HG02884 (cell line): ENCODE results near the gene DAZAP2.
"Not testable (repeated sequence)": the region's sequence is repeated elsewhere in the genome, so short reads cannot be mapped to it uniquely, and the experiment has no call there.

Experiments
- ATAC-seq: cut with Tn5 transposase; IDR thresholded peaks from one replicate; pipeline ENCODE4 v1.9.1; 2021; ENCODE audit warnings: mild to moderate bottlenecking, moderate library complexity; ENCODE audit not compliant: unreplicated experiment

The DAZAP2 gene

DNA sequence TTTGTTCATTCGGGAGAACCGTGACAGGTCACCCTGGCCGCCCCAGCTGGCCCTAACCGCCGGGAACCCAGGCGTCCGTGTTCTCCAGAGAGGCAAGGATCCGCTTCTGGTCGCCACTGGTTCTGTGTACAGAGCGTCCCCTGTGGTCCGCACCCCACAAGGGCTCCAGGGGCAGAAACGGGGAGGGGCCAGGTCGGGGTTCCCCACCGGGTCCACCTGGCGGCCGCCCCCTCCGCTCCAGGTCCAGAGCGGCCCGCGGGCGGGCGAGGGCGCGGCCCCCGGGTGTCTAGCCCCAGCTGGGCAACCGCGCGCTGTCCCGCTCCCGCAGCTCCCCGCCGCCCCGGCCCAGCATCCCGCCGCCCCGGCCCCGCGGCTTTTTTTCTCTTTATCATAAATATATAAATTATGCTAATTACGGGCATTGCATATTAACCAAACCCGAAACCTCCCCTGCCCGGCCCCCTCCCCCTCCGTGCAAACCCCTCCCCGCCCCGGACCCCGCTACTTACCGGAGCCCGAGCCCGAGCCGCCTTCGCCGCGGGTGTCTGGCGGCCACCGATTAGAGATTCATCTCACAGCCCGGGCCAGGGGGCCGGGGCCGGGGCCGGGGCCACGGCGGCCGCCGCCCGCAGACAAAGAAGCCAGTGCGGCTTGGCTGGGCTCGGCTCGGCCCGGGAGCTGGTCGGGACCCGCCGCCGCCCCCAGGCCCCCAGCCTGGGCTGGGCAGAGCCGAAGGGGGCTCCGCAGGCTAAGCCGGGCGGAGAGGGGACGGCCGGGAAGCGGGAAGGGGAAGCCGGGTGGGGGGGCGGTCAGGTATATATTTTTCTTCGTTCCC lies 21.3 kb upstream of the DAZAP2 start:
- ATAC-seq = peak; percentile 15

DNA sequence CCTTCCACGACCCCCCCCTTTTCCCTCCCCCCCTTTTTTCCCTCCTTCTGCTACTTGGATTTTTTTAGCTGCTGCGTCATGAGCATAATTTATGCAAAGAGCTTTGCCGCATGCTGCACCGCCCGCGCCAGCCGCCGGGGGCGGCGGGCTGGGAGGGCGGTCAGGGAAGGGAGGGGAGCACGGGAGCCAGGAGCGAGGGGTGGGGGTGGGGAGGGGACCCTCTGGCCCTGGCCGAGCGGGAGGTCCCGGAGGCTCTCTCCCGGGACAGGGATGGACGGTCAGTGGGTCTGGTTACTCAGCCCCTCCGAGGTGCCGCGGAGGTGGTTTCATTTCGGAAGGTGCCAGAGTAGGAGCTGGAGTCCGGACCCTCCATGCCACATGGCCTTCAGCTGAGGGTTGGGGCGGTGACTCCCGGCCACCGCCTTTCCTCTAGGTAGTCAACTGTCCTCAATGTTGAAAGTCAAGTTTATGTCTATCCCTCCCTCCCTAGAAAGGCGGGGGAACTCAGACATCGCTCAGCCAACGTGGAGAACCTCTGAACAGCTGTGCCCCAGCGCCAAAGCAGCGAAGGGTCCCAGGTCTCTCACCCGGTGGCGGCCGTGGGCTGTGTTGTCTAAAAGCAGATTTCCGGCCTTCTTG lies 20.5 kb upstream of the DAZAP2 start, which contains the start of gene POU6F1:
Gene POU6F1 (minus strand): TSS at position 95 of the 639 bp plus-strand sequence. CDS start 11,226 bp downstream, outside the sequence.
- ATAC-seq = peak; percentile 67

DNA sequence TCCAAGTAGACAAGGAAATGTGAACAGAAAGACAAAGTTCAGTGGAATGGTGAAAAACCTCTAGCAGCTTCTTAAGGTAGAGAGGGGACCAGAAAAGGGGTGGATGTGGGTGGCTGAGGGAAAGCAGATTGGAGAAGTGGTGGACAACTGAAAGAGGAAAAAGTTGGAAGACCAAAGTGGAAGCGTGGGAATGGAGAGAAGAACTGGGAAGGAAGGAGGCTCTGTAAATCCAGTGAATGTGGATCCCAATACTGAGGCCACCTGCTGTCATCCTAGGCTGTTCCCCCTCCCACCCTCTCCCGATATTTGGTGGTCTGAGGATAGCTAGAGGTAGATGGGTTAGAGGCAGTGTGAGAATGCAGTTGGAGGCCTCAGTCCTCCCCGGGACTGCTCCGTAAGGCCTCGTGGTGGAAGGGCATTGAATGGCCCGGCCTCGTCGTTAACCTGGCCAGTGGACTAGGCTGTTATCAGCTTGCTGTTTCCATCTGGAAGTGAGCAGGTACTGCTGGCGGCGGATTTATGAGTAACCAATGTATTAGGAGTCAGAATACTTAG lies 19.9 kb upstream of the DAZAP2 start:
- no peak for ATAC-seq

DNA sequence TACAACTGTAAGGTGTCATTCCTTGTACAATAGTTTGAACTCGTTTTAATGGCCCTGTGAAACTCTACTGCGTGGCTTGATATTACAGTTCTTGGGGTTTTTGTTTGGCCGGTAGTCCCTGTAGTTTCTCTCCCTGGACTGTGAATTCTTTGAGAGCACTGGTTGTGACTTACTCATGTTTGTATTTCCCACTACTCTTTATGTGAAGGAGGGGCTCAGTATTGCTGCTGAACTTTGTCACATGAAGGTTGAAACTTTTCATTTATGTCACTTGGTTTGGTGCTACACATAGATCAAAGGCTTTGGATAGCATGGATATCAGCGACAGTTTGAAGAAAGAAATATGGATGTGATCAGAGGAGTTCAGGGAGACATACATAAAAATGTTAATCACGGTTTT lies 19.3 kb upstream of the DAZAP2 start:
- ATAC-seq = no peak

DNA sequence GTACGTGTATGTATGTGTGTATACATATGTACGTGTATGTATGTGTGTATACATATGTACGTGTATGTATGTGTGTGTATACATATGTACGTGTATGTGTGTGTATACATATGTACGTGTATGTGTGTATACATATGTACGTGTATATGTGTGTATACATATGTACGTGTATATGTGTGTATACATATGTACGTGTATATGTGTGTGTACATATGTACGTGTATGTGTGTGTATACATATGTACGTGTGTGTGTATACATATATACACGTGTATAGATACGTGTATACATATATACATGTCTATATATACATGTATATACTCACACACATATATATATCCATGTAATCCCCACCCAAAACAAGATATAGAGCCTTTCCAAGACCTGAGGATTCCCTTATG lies 18.8 kb upstream of the DAZAP2 start:
- not testable (repeated sequence) for ATAC-seq

DNA sequence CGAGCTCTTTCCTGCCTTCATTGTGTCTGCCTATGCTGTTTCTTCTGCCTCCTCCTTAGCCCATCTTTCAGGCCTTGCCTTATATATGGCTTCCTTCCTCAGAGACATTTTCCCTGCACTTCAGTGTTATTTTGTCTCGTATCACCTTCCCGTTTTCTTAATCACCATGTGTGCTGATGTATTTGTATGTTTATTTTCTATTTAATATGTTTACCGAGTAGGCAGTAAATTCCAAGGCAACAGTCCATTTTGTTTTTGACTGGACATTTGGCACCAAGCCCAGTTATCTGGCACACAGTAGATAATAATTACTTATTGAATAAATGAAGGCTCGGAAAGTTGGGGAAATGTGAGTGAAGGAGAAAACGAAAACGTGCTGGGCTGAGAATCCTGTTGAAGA lies 16.2 kb upstream of the DAZAP2 start:
- ATAC-seq = no peak

DNA sequence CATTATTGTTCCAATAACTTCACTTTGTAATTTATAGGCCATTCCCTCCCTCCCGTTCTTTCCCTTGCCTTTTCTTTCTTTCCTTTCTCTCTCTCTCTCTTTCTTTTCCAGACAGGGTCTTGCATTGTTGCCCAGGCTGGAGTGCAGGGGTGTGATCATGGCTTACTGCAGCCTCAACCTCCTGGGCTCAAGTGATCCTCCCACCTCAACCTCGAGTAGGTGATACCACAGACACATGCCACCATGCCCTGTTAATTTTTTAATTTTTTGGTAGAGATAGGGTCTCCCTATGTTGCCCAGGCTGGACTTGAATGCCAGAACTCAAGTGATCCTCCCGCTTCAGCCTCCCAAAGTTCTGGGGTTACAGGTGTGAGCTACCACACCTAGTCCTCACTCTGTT lies 14.0 kb upstream of the DAZAP2 start:
- no peak for ATAC-seq

DNA sequence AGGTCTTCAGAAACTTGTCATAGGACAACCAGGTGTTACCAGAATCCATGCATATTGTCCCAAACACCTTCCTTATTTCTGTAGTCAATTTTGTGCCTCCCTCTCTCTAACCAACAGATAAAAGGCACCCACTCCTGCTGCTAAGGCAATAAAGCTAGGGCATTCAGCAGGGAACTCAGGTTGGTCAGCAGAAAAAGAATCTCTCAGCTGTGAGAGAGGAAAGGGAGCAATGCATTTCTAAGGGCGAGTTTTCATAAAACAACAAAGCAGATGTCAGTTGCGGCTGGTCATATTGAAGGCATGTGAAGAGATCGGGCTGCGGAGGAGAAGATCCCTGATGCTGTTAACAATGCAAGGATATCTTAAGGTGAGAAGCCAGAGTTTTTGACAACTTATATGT lies 13.4 kb upstream of the DAZAP2 start:
- ATAC-seq = no peak

DNA sequence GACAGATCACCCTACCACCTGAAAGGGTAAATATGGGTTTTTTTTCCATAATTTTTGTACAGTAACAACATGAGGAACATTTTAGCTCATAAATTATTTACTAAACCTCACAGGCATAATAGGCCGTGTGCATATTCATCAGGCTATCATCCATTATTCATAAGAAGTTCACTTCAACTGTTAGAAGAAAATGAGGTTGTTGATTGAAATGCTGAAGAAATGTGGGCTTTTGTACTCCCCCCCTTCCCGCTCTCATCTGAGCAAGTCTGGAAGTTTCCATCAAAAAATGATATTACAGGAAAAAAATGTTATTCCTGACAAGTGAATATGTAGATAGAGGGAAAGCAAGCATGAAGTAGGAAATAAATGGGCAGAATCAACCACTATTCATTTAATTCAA lies 12.9 kb upstream of the DAZAP2 start:
- no peak for ATAC-seq

DNA sequence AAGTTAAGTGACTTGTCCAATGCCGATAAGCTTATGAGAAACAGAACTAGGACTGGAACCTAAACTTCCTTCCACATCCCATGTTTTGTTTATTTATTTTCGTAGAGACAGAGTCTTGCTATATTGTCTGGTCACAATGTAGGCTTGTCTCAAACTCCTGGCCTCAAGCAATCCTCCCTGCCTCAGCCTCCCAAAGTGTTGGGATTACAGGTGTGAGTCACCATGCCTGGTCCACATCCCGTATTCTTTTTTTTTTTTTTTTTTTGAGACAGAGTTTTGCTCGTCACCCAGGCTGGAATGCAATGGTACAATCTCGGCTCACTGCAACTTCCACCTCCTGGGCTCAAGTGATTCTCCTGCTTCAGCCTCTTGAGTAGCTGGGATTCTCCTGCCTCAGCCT lies 11.5 kb upstream of the DAZAP2 start:
- ATAC-seq = not testable (repeated sequence)

DNA sequence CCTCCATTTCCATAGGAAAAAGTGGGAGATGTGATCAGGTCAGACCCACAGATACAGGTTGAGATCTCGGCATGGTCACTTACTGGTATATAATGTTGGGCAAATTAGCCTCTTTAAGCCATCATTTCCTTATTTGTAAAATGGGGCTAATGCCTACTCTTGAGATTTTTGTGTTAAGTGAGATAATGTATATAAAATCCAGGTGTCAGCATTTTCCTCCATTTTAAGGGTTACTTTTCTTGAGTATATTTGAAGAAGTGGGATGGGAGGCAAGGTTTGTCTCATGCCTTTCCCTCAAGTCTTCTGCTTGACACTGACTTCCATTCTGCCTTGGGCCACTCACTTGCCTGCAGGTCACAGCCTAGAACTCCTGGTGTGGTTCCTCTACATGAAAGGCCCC lies 10.7 kb upstream of the DAZAP2 start:
- ATAC-seq = no peak

DNA sequence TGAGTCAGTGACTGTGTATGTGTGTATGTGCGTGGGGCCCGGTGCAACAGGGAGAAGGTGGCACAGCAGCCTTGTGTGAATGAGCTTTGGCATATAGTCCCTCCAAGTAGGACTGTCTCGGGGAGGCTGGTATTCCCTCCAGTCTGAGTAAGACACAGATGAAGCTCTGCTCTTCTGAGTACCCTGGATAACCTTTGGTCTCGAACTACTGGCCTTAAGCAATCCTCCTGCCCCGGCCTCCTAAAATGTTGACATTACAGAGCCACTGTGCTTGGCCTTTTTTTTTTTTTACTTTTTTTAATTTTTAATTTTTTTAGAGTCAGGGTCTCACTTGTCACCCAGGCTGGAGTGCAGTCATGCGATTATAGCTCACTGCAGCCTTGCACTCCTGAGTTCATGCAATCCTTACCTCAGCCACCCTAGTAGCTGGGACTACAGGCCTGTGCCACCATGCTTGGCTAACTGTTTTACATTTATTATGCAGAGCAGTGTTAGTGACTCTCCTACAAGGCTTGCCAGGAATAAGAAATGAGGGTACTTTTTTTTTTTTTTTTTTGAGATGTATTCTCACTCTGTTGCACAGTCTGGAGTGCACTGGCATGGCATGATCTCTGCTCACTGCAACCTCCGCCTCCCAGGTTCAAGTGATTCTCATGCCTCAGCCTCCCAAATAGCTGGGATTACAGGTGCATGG lies 9.4 kb upstream of the DAZAP2 start:
- no peak for ATAC-seq

DNA sequence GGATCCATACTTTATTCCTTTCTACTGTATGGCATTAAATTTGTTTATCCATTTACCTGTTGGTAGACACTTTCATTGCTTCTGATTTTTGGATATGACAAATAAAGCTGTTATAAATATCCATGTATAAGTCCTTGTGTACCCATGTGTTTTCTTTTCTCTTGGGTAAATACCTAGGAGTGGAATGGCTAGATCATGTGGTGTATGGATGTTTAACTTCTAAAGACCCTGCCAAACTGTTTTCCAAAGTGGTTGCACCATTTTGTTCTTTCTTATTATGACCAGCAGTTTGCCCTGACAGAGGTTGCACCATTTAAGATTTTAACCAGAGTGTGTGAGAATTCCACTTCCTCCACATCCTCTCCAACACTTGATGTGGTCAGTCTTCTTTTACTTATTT lies 6.0 kb upstream of the DAZAP2 start:
- no peak for ATAC-seq

DNA sequence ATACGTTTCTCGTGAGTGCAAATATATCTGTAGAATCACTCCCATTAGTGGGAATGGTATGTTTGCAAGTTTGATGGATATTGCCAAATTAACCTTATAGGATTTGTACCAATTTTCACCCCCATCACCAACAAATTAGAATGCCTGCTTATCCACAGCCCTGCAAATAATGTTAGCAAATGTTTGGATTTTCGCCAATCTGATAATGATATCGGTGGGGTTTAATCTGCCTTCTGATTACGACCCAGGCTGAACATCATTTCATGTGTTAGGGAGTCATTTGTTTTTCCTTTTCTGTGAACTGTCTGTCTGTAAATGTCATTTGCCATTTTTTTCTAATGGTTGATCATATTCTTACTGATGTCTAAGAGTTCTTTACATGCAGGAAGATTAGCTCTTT lies 4.1 kb upstream of the DAZAP2 start:
- no peak for ATAC-seq

DNA sequence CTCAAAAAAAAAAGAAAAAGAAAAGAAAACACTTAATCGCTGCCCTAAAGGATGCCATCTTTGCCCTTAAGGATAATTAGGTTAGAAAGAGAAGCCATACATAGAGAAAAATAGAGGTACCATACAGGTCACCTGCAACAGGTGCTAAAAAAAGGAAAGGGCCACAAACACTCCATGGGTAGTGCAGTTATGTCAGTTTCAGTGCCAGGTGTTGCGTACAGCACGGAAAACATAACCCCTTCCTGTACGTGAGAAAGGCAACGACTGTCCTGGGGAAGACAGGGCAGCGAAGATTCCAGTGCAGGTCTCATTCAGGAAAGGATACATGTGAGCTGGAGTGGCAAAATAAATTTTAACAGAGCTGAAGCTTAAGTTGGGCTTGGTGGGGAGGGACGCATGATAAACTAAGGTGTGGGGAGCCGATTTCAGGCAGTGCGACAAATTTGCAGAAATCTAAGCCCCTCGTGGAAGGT lies 553 bp upstream of the DAZAP2 start:
- no peak for ATAC-seq

DNA sequence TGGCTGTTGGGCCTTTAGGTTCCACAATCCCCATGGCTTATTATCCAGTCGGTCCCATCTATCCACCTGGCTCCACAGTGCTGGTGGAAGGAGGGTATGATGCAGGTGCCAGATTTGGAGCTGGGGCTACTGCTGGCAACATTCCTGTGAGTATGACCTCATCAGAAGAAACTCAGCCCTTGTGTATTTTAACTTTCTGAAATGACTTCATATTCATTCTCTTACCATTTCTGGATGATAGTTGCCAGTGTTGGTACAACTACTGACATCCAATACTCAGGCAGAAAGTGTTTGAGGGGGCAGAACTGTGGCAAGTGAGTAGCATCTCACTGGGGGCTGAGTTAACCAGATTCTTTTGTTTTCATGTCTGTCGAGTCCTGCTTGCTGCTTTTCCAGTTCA lies 2.3 kb downstream of the DAZAP2 start:
- ATAC-seq = no peak

DNA sequence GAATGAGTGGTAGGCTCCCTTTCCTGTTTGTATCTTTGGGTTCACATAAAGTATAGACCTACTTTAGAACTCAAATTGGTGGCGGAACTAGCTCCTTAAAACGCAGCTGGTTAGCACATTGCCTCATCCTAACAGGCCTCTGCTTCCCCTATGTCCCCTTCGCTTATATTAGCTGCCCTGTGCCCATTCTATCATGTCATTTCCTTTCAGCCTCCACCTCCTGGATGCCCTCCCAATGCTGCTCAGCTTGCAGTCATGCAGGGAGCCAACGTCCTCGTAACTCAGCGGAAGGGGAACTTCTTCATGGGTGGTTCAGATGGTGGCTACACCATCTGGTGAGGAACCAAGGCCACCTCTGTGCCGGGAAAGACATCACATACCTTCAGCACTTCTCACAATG lies 3.5 kb downstream of the DAZAP2 start:
- no peak for ATAC-seq

DNA sequence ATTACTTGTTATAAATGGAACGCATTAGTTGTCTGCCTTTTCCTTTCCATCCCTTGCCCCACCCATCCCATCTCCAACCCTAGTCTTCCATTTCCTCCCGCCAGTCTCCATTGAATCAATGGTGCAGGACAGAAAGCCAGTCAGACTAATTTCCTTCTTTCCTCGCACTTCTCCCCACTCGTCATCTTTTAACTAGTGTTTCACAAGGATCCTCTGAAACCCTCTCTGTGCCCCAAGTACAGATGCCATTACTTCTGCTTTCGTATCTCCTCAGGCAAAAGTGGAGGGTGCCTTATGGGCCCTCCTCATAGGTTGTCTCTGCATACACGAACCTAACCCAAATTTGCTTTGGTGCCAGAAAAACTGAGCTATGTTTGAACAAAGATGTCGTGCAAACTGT lies 4.2 kb downstream of the DAZAP2 start:
- ATAC-seq = no peak

DNA sequence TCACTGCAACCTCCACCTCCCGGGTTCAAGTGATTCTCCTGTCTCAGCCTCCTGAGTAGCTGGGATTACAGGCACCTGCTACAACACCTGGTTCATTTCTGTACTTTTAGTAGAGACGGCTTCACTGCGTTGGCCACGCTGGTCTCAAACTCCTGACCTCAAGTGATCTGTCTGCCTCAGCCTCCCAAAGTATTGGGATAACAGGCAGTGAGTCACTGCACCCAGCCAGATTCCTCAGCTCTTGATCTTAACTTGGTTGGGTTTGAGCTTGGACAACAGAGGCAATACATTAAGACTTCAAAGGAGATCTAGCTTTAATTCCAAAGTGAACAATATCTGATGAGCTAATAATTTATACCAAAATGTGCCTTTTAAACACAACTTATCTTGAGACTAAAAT lies 5.6 kb downstream of the DAZAP2 start:
- ATAC-seq = no peak

DNA sequence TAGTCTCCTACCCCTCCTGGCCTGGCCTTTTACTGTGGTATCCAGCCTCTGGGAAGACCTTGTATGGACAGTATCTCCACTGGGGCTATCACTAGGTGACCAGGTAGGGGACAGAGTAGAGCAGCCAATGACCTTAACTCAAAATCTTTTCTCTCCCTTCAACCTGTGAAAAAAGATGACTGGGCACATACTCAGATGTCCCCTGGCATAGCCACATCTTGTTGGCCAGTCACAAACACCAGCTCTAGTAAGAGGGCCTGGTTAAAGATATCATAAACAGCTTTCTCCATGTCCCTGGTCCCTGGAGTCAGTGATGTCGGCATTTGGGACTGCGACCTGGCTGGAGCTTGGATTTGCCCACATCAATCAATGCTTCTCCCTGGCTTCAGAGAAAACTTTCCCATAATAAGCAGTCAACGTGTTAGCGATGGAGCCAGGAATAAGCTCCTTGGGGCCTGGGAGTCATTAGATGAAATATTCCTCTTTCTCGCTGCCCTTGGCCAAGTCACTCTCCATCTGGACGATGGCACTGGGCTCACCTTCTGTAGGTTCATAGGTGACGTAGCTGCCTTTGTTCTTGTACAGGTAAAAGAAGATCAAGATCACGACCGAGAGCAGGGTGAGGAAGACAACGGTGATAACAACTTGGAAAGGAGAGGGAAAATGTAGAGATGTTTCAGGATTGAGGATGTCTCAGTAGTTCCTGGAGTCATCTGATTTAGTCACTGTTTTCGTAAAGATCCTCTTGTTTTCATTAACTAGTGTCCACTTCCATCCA lies 7.0 kb downstream of the DAZAP2 start:
- ATAC-seq = no peak
